Thymus (tissue), 11 donors: Measurements from ENCODE around the gene DMPK. TPM values are rescaled to one million over a fixed set of nuclear protein-coding genes. Genes with fewer than 3 reads are reported as not detected.

ENCODE experiments used
- DNase-seq, 9 donors: peaks; one replicate each; pipeline ENCODE4 v3.0.0-alpha.2; 2013; ENCODE audit warnings: low spot score in 9 of 9, low read depth in 6 of 9, missing footprints in 1 of 9
- H3K27ac ChIP-seq, 2 donors: one replicate each; pipeline ENCODE4 v1.5.1; 2013; ENCODE audit warnings: control low read depth in 1 of 2, low read depth in 1 of 2, low read length in 1 of 2, mild to moderate bottlenecking in 1 of 2, moderate library complexity in 1 of 2
- H3K27me3 ChIP-seq, 2 donors: one replicate each; pipeline ENCODE4 v1.5.1; 2013; ENCODE audit warnings: low read length in 1 of 2; ENCODE audit not compliant: control insufficient read depth in 2 of 2, insufficient read depth in 1 of 2
- H3K36me3 ChIP-seq, 2 donors: one replicate each; pipeline ENCODE4 v1.5.1; 2013; ENCODE audit warnings: low read length in 1 of 2, mild to moderate bottlenecking in 1 of 2, moderate library complexity in 1 of 2; ENCODE audit not compliant: control insufficient read depth in 2 of 2, insufficient read depth in 2 of 2
- H3K4me1 ChIP-seq, 2 donors: one replicate each; pipeline ENCODE4 v1.5.1; 2013; ENCODE audit warnings: low read length in 2 of 2; ENCODE audit not compliant: control insufficient read depth in 2 of 2, insufficient read depth in 2 of 2
- H3K4me3 ChIP-seq, 2 donors: one replicate each; pipeline ENCODE4 v1.5.1; 2013; ENCODE audit warnings: low read length in 2 of 2, control low read depth in 1 of 2, mild to moderate bottlenecking in 1 of 2
- H3K9me3 ChIP-seq, 2 donors: one replicate each; pipeline ENCODE4 v1.5.1; 2013; ENCODE audit warnings: low read length in 1 of 2, mild to moderate bottlenecking in 1 of 2; ENCODE audit not compliant: control insufficient read depth in 2 of 2, insufficient read depth in 1 of 2
- WGBS: extraction: QIAGEN DNeasy Blood & Tissue Kit; methylation state at CpG from one replicate; pipeline ENCODE4 v1.1.7; 2013; 5-methylcytosine and 5-hydroxymethylcytosine counted together
- polyA plus RNA-seq: library from polyadenylated mRNA; stranded (reverse); fragments of 200-250 nt; gene quantifications from one replicate; pipeline ENCODE4 v1.2.3, GENCODE V29; 2013
- total RNA-seq: library from RNA; stranded (reverse); fragments of 120-200 nt; gene quantifications from one replicate; pipeline ENCODE4 v1.2.4, GENCODE V29; 2013
- donor health status: healthy.

The DMPK gene
- total and polyA plus RNA-seq, 2 donors, result 3.9 to 59.4 TPM

DNA sequence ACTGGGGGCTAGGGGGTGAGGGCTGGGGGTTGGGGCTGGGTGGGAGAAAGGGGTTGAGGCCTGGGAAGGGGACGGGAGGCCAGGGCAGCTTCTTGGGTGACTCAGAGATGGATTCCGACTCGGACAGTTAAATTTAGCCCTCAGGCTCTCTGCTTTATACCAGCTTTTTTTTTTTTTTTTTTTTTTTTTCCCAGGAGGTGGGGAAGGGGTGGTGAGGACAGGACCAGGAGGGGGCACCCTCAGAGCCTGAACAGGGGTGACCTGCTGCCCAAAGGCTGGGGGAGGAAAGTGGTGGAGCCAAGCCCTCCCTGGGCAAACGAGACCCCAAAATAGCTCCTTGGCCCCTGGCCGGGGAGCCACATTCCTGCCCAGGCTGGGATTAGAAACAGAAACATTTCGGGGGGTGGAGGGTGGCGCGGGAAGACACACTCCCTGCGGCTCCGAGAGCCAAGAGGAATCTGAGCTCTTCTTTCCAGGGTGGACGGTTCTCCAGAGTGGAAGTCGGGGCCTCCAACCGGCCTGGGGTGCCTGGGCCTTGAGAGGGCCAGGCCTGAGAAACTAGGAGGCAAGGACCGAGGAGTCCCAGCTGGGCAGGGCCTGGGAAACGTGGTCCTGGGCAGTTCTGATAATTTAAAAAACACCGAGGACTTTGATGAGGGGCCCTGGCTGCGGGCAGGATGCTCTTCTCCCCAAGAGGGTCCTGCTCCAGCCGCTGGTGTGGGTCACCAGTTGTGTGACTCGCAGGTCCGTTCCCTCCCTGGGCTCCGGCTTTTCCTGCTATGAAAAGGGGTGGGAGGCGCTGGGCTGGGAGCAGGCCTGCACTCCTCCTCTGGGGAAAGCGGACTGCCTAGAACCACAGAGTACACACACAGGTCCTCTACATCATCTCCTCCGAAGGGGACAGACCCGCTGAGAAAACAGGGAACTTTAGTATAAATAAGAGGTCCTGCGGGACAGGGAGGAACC lies 813 bp upstream of the DMPK start:
- Histone ChIP-seq H3K9me3 (peaks cover 0 to 4% of the 10 kb centered on the region in 2 donors), H3K27me3 (peaks cover 2 to 72% of the 10 kb centered on the region in 2 donors), H3K4me1 (peaks cover 11 to 16% of the 10 kb centered on the region in 2 donors), H3K4me3 (no peak overlapping the region), H3K36me3 (peaks cover 28 to 37% of the 10 kb centered on the region in 2 donors), H3K27ac (no peak overlapping the region)
- 90% methylated on average over 26 of the region's 26 CpGs for WGBS
- no peak for DNase-seq

DNA sequence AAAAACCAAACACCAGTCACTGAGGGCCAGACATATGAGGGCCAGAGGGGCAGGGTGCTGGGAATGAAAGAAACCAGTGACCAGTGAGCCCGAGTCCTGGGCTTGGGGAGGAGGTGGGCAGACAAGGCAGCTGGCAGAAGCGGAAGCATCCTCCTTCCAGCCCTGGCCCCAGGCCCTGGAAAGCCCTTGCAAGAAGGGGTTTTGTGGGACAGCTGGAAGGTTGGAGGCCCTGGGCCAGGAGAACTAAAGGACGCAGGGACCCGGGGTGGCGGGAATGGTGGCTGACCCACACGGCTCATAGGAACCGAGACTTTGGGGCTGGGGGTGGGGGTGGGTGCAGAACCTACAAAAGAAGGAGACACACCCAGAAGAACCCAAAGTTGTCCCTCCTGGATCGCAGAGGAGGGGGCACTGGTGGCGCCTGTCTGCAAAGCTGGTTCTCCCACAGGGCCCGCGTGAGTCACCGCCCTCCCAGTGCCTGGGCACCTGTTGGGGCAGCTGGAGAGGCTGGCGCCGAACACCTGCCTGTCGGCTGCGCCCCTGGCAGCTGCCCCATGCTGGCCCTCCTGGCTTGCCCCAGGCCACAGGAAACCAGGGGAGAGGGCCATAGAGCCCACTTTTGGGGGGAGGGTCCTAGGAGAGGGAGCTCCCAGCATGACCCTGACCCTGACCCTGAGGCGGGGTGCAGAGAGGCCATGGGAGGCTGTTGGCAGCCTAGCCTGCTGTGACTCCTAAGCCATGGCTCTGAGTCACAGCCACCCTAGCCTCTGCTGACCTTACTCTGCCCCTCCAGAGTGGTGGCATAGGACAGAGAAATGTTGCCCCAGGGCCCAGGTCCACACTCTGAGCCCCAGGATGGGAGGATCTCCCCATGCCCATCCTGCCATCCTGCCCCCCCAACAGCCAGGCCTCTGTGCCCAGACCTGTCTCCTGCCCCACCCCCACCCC lies 802 bp downstream of the DMPK start:
- no peak for DNase-seq
- H3K36me3 ChIP-seq, result peaks cover 29 to 37% of the 10 kb centered on the region in 2 donors
- peaks cover 0 to 4% of the 10 kb centered on the region in 2 donors for H3K9me3 ChIP-seq
- WGBS, result 84% methylated on average over 17 of the region's 17 CpGs
- H3K27ac ChIP-seq, result no peak overlapping the region
- peaks cover 2 to 70% of the 10 kb centered on the region in 2 donors for H3K27me3 ChIP-seq
- H3K4me1 ChIP-seq, result peaks cover 11 to 16% of the 10 kb centered on the region in 2 donors
- no peak overlapping the region for H3K4me3 ChIP-seq

DNA sequence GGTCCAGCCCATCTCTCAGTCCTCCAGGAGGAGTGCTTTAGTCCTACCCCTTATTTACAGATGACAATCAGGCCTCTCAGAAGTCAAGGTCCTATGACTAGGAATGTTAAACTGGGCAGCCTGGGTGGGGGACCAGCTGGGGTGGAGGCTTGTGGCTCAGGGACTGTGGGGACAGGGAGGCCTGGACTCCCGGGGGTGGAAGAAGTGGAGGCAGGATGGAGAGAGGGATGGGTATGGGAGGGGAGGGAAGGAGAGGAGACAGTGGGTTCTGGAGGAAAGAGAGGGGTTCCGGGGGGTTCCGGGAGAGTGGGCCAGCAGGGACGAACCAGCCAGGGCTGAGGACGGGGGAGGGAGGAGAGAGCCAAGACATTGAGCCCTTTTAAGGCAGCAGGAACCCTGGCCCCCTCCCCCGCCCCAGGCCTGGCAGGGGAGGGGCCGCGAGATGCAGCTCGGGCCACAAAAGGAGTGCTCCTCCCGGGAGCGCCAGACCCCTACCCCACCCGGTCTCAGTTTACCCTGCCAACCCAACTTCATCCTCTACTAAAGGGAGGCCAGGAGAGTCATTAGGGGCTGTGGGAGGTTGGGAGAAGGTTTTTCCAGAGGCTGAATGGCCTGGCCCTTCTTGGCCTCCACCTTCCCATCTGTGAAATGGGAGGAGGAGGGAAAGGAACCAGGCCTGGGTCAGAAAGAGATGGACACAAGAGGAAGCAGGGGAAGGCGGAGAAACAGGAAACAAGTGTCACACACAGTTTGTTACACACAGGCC lies 1.7 kb downstream of the DMPK start:
- Histone ChIP-seq H3K27me3 (peaks cover 2 to 68% of the 10 kb centered on the region in 2 donors), H3K36me3 (peaks cover 22 to 29% of the 10 kb centered on the region in 2 donors), H3K4me1 (peaks cover 11 to 16% of the 10 kb centered on the region in 2 donors), H3K4me3 (no peak overlapping the region), H3K27ac (no peak overlapping the region), H3K9me3 (peaks cover 0 to 4% of the 10 kb centered on the region in 2 donors)
- no peak for DNase-seq
- 51% methylated on average over 13 of the region's 13 CpGs for WGBS

DNA sequence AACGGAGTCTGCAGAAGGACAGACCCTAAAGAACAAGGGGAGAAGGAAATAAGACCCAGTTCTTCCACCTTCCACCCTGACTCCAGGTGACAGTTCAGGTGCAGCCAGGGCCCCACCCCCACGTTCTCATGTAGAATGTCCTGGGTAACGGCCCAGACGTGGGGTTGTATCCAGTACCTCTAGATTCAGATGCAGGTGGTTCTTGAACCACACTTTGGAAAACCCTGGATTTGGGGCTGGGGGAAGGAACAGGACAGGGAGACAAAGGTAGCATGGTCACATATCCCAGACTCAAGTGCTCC lies 2.2 kb downstream of the DMPK start:
- H3K9me3 ChIP-seq, result peaks cover 0 to 4% of the 10 kb centered on the region in 2 donors
- H3K27me3 ChIP-seq, result peaks cover 2 to 64% of the 10 kb centered on the region in 2 donors
- WGBS, result 37% methylated on average over 4 of the region's 4 CpGs
- no peak overlapping the region for H3K4me3 ChIP-seq
- no peak overlapping the region for H3K27ac ChIP-seq
- peaks cover 11 to 16% of the 10 kb centered on the region in 2 donors for H3K4me1 ChIP-seq
- DNase-seq, result no peak
- peaks cover 17 to 24% of the 10 kb centered on the region in 2 donors for H3K36me3 ChIP-seq

DNA sequence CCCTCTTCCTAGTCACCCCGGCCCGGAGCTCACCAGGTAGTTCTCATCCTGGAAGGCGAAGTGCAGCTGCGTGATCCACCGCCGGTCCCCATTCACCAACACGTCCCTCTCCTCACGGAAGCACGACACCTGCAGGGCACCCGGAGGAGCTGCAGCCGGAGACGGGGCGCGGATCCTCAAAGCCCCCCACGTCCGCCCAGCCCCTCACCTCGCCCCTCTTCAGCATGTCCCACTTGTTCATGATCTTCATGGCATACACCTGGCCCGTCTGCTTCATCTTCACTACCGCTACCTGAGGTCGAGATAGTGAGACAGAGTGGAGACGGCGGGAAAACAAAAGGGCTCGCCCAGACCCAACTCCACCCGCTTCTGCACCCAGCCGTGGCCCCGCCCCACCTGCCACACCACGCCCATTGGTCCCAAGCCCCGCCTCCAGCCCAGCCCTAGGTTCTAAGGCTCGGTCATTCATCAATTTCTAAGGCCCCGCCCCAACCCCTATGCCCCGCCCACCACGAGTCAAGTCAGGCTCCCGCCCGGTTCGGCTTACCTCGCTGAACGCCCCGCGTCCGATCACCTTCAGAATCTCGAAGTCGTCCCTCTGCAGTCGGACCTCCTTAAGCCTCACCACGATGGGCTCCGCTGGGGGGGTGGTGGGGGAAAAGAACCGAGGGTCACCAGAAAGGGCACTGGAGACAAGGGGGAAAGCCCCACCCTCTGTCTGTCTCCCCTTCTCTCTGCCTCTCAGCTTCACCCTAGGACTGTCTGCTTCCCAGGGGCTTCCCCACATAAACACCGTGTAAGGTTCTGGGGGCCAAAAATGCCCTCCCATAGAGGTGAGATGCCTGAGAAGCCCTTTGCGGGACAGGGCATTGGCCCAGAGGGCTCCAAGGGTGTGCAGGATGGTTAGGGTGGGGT lies 2.8 kb downstream of the DMPK start:
- peak in 6 of 9 donors; percentile 45 to 77 (median 60) for DNase-seq
- 7% methylated on average over 48 of the region's 48 CpGs for WGBS
- H3K27ac ChIP-seq, result no peak overlapping the region
- peaks cover 2 to 60% of the 10 kb centered on the region in 2 donors for H3K27me3 ChIP-seq
- peaks cover 0 to 4% of the 10 kb centered on the region in 2 donors for H3K9me3 ChIP-seq
- H3K4me1 ChIP-seq, result peaks cover 11 to 16% of the 10 kb centered on the region in 2 donors
- peaks cover 15 to 19% of the 10 kb centered on the region in 2 donors for H3K36me3 ChIP-seq
- peak overlapping the region; percentile 7 to 32 for H3K4me3 ChIP-seq

DNA sequence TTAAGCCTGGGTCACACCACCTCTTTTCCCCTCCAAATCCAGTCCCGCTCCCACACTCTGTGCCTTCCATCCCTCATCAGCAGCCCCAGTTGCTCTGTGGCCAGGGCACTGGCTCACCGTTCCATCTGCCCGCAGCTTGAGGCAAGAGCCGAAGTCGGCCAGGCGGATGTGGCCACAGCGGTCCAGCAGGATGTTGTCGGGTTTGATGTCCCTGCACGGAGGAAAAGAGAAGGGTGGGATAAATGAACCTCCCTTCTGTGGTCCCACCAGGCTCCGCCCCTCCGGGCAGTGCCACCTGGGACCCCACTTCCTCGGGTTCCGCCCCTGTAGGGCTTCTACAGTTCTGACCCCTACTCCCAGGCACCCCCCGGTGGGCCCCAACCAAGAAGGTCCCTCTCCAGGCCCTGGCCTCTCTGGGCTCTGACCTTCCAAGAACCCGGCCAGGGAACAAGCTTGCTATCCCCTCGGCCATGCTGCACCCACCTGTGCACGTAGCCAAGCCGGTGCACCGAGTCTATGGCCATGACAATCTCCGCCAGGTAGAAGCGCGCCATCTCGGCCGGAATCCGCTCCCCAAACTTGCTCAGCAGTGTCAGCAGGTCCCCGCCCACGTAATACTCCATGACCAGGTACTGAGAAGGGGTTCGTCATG lies 4.2 kb downstream of the DMPK start:
- H3K9me3 ChIP-seq, result peaks cover 0 to 4% of the 10 kb centered on the region in 2 donors
- no peak overlapping the region for H3K4me3 ChIP-seq
- 97% methylated on average over 28 of the region's 28 CpGs for WGBS
- H3K27ac ChIP-seq, result no peak overlapping the region
- peaks cover 2 to 52% of the 10 kb centered on the region in 2 donors for H3K27me3 ChIP-seq
- no peak for DNase-seq
- H3K4me1 ChIP-seq, result peaks cover 11 to 21% of the 10 kb centered on the region in 2 donors
- peaks cover 15% of the 10 kb centered on the region in 2 donors for H3K36me3 ChIP-seq

DNA sequence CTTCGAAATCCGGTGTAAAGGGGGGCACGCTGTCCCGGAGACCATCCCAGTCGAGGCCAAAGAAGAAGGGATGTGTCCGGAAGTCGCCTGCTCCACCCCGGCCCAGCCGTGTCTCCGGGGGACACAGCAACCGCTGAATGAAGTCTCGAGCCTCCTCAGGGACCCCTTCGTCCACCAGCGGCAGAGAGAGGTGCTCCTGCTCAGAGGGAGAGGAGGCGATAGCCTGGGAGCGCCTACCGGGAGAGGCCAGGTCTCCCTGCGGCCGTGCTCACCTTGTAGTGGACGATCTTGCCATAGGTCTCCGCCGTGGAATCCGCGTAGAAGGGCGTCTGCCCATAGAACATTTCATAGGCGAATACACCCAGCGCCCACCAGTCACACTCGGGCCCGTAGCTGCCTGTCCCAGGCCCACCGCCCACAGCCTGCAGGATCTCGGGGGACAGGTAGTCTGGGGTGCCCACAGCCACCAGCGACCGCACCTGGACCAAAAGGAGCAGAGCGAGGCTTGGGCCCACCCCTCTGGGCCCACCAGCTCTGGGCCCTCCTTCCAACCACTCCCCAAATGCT lies 4.8 kb downstream of the DMPK start:
- Histone ChIP-seq H3K4me3 (no peak overlapping the region), H3K27ac (no peak overlapping the region), H3K36me3 (peaks cover 15% of the 10 kb centered on the region in 2 donors), H3K9me3 (no peaks in the 10 kb centered on the region), H3K27me3 (peaks cover 2 to 52% of the 10 kb centered on the region in 2 donors), H3K4me1 (peaks cover 11 to 26% of the 10 kb centered on the region in 2 donors)
- WGBS, result 98% methylated on average over 34 of the region's 34 CpGs
- no peak for DNase-seq
